Raji (cell line): ENCODE data around the gene IQSEC3.

Experiments
- POLR2A ChIP-seq: IDR thresholded peaks from 2 replicates; pipeline ENCODE4 v1.6.1; 2011; ENCODE audit warnings: low read depth, low read length, control low read depth; ENCODE audit not compliant: insufficient read depth

The IQSEC3 gene

DNA sequence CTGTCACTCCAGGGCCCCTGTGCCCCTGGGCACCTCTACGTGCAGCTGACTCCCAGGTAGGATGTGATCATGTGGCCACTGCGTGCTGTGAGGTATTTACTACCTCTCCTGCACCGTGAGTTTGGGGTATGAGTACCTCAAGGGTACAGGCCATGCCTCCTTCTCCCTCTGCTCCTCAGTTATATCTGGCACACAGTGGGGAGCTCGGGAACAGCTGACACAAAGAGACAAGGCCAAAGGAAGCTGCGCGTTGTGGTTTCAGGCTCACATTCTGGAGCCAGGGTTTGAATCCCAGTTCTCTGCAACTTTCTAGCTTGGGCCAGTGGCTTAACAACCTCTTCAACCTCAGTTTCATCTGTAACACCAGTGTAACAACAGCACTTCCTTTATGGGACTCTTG is 155.2 kb downstream of the IQSEC3 start:
- TF ChIP-seq POLR2A, result no peak

DNA sequence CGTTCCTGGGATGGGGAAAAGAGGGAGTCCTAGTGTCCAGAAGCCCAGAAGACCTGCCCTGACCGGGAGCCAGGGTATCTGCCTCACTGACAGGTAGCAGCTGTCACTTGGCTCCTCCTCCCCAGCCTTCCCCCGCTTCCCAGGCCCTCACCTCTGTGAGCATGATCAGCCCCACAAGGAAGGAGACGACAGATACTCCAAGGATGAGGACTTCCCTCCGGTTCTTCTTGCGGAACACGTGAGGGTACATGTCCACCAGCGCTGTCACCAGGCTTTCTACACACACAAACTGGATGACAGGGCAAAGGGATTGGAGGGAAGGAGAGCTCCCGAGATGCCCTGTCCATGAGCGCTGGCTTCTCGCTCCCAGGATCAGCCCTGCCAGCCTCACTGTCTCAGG is 157.3 kb downstream of the IQSEC3 start:
- TF ChIP-seq POLR2A, result no peak

DNA sequence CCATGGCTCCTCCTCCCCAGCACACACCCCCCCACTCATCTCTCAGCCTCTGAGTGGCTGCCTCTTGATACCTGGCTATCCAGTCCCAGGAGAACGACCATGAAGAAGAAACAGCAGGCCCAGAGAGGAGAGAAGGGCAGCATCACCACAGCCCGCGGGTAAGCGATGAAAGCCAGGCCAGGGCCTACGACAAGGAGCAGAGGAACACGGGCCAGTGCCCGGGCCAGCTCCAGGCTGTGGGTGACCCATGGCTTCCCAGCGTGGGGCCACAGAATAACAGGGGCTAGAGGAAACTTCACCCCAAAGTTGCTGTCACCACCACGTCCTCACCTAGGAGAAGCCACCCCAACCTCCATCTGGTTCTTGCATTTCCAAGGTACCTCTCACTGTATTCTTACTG is 157.8 kb downstream of the IQSEC3 start:
- TF ChIP-seq POLR2A, result no peak

DNA sequence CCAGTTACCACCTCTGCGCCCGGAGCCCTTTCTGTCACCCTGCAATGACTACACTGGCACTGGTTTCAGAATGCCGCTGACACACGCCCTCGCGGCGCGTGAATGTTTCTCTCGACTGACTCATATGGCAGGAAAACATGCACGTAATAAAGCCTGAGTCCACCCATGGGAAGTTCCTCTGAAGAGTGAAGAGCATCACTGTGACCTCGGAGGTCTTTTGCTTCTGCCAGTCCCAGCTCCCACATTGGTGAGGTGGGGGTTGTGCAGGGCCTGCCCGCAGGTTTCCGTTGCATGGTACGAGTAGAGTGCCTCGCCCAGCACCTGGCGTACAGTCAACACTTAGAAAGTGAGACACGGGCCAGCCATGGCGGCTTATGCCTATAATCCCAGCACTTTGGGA is 158.4 kb downstream of the IQSEC3 start:
- no peak for TF ChIP-seq POLR2A

DNA sequence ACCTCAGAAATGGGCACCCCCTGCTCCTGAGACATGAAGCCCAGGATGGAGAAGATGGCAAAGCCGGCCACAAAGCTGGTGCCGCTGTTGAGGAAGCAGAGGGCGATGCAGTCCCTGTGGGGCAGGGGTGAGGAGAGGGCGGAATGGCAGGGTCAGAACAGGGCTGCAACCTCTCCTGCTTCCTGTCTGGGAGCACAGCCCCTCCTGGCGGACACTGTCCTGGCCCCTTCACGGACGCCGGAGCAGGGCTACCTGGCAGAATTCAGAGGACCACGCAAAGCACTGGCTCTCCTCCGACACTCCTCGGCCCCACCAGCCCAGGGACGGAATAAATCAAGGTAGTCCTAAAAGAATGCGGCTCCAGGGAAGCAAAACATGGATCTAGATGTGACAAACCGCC is 159.8 kb downstream of the IQSEC3 start:
- TF ChIP-seq POLR2A, result no peak

DNA sequence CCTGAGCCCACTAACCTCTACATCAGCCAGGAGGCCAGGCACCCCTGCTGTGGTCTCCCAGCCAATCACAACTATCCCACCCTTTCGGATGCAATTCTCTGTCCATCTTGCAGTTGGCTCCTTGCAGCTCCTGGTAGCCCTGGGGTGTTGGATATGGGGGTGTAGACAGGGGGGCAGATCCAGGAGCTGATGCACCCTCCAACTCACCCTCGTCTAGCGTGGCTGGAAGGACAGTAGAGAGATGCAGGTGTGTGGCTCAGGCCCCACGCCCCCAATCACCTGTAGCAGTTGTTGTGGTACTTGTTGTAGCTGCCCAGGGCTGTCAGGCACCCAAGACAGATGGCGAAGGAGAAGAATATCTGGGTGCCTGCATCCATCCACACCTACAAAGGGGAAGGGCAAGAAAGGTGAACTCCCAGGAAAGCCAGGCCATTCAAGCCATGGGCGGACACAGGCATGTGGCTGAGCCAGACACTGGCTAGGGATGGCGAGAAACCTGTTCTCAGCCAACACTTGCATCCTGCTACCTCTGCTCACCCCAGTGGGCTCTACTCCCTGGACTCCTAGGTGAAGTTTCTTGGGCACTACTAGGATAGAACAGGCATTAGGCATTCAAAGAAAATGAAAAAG is 160.8 kb downstream of the IQSEC3 start:
- TF ChIP-seq POLR2A, result no peak
